ENCODE results near the gene CAPZA1. TPM values are rescaled to one million over a fixed set of nuclear protein-coding genes. Genes with fewer than 3 reads are reported as not detected.
A peak's percentile ranks its signal among the peaks of the same experiment; 100 is the strongest.

Gene CAPZA1
- total and polyA plus RNA-seq, 10 of the 15 experiments (the other 5 are each of a cell fraction or from before 2014, with no cell fraction given): 187 to 886 (median 278) TPM

DNA sequence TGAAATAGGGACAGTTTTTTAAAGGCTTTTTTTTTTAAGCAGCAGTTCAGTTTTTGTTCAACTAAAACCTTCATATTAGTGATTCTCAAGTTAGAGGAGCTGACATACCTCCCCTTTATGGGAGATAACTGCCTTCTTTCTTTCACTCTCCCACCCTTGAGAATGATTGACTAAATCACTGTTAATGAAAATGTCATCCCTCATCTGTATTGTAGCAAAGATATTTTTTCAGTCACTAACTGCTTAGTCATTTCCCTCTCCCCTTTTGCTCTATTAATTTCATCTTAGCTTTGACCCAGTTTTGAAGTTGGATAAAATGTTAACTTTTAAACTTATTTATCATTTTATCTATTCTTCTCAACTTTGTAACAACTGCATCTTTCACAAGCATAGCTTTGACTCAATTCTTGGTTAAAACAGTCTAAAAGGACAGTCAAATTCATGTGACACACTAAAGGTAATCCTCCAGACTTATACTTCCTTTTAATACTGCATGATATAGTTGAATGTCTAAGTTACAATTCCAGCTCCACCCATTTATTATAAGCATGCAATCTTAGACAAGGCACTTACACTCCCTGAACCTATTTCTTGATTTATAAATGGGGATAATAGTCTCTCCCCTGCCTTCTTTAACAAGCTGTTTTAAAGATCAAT lies 17.1 kb downstream of the CAPZA1 start:
- FAIRE-seq (no peak), DNase-seq (ENCODE audit: low read depth, low spot score) (no peak), ATAC-seq (peak; percentile 59)
- Histone ChIP-seq H2AFZ (ENCODE audit: control insufficient read depth, low read depth, low read length) (no peak overlapping the region), H3K4me3 (no peak overlapping the region), H3K9me3 (replicated peaks; ENCODE audit: control insufficient read depth, insufficient read depth, low read length) (no peaks in the 10 kb centered on the region), H3K4me1 (ENCODE audit: control insufficient read depth, insufficient read depth, low read length) (peaks cover 29% of the 10 kb centered on the region), H3K9ac (ENCODE audit: control insufficient read depth, insufficient read depth, low read length) (no peak overlapping the region), H3K27me3 (replicated peaks in 1 of 2; ENCODE audit: control insufficient read depth in 2 of 2, insufficient read depth in 2 of 2, low read length in 1 of 2) (no peaks in the 10 kb centered on the region), H3K27ac (ENCODE audit: control insufficient read depth, insufficient read depth) (peak overlapping the region; percentile 48), H3K79me2 (ENCODE audit: control insufficient read depth, insufficient read depth, low read length) (peaks cover 81% of the 10 kb centered on the region), H3K4me2 (ENCODE audit: control insufficient read depth, insufficient read depth) (peak overlapping the region; percentile 71), H4K20me1 (ENCODE audit: control insufficient read depth, insufficient read depth) (peaks cover 8% of the 10 kb centered on the region; the same call in 1 of the 2 replicates), H3K36me3 (ENCODE audit: control insufficient read depth in 2 of 2, insufficient read depth in 2 of 2, low read length in 1 of 2) (peaks cover 0 to 10% of the 10 kb centered on the region in 2 experiments; a peak in 1 of 4 replicates)
- ChIA-PET RAD21 (ENCODE audit: unreplicated experiment) (interaction anchor here (0.7 to 3.6 kb wide), 7 partner anchors 15 to 246 kb away, joined by 3 to 23 read pairs (median 7); partner anchors contain the start of genes MOV10 and PPM1J), POLR2A (interaction anchor here (0.6 to 2.3 kb wide), 7 partner anchors 9 to 328 kb away, joined by 3 to 8 read pairs (median 4); partner anchors contain the start of genes CAPZA1, MOV10 and ST7L), SMC1A (ENCODE audit: uncharacterized antibody, unreplicated experiment) (interaction anchor here (0.7 to 4.1 kb wide), 18 partner anchors 8 to 246 kb away, joined by 3 to 24 read pairs (median 4); partner anchors contain the start of genes CAPZA1 and ST7L), CTCF (interaction anchor here (0.8 to 3.0 kb wide), 10 partner anchors 9 to 436 kb away, joined by 3 to 13 read pairs (median 5); partner anchors contain the start of gene LRIG2)
- in situ Hi-C loops (cut with MboI): no loop called here
- intact Hi-C loops (cut with micrococcal nuclease; ENCODE audit: unreplicated experiment): no loop called here
- no TSS peak for BruUV-seq (replicated peaks)
- TF ChIP-seq, protein P1, sequence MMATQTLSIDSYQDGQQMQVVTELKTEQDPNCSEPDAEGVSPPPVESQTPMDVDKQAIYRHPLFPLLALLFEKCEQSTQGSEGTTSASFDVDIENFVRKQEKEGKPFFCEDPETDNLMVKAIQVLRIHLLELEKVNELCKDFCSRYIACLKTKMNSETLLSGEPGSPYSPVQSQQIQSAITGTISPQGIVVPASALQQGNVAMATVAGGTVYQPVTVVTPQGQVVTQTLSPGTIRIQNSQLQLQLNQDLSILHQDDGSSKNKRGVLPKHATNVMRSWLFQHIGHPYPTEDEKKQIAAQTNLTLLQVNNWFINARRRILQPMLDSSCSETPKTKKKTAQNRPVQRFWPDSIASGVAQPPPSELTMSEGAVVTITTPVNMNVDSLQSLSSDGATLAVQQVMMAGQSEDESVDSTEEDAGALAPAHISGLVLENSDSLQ (IDR thresholded peaks at IDR 0.05): peak; percentile 27; the same call in 1 of the 2 replicates
- no peak for TF ChIP-seq E4F1 (IDR thresholded peaks at IDR 0.05; ENCODE audit: borderline replicate concordance, partially characterized antibody)
- TF ChIP-seq, protein P2, sequence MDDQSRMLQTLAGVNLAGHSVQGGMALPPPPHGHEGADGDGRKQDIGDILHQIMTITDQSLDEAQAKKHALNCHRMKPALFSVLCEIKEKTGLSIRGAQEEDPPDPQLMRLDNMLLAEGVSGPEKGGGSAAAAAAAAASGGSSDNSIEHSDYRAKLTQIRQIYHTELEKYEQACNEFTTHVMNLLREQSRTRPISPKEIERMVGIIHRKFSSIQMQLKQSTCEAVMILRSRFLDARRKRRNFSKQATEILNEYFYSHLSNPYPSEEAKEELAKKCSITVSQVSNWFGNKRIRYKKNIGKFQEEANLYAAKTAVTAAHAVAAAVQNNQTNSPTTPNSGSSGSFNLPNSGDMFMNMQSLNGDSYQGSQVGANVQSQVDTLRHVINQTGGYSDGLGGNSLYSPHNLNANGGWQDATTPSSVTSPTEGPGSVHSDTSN (IDR thresholded peaks at IDR 0.05; ENCODE audit: insufficient replicate concordance, low read depth, low read length): no peak
- TF ChIP-seq ZSCAN29 (IDR thresholded peaks at IDR 0.05): no peak
- no peak for TF ChIP-seq USF2 (IDR thresholded peaks at IDR 0.05; ENCODE audit: borderline replicate concordance, low read depth, low read length)
- TF ChIP-seq TCF7 (IDR thresholded peaks at IDR 0.05; ENCODE audit: borderline replicate concordance): no peak
- TF ChIP-seq BCL11A (IDR thresholded peaks at IDR 0.05; ENCODE audit: low read depth, low read length): no peak
- TF ChIP-seq WRNIP1 (IDR thresholded peaks at IDR 0.05; ENCODE audit: borderline replicate concordance, low read depth, low read length): no peak
- no peak for TF ChIP-seq MEF2A (IDR thresholded peaks at IDR 0.05; ENCODE audit: insufficient read depth, low read depth, low read length)
- no peak for TF ChIP-seq GATAD2B (conservative IDR thresholded peaks at IDR 0.05; ENCODE audit: low read depth)
- TF ChIP-seq CREM (IDR thresholded peaks at IDR 0.05; ENCODE audit: low read depth): no peak
- TF ChIP-seq NFYB (IDR thresholded peaks at IDR 0.05; ENCODE audit: insufficient read depth, low read depth, low read length): no peak
- no peak for TF ChIP-seq RAD21 (IDR thresholded peaks at IDR 0.05; ENCODE audit: insufficient read depth, low read depth, low read length)
- no peak for TF ChIP-seq TBL1XR1 (IDR thresholded peaks at IDR 0.05; ENCODE audit: low read depth, low read length)
- no peak for TF ChIP-seq ESRRA (IDR thresholded peaks at IDR 0.05; ENCODE audit: low read length)
- no peak for TF ChIP-seq KAT2A (conservative IDR thresholded peaks at IDR 0.05; ENCODE audit: control insufficient read depth, low read depth, low read length)
- peak; percentile 32; the same call in 1 of the 2 replicates for TF ChIP-seq NR2F1 (conservative IDR thresholded peaks at IDR 0.05)
